NCI-H446 (cell line): ENCODE data around the gene INO80.

Experiments used
- DNase-seq, 2 experiments: peaks; one replicate each; lab custom pipeline; 2025; lab: John Stamatoyannopoulos, UW

The INO80 gene

GRCh38 chr15:40930430-40931299, 185.4 kb downstream of the INO80 start:
- no peak for DNase-seq

- DNase-seq = no peak
Measured at GRCh38 chr15:40929660-40930429, 186.2 kb downstream of the INO80 start.
